Karpas-422 (cell line): Measurements from ENCODE around the gene CIROP. TPM values are rescaled to one million over a fixed set of nuclear protein-coding genes. Genes with fewer than 3 reads are reported as not detected.

Experiments used
- DNase-seq: peaks from one replicate; pipeline ENCODE4 v3.0.0-alpha.2; 2015
- H2AFZ ChIP-seq: fragments of 200-600 bp; sonication (generic); 2 replicates; pipeline ENCODE4 v1.6.1; 2014; ENCODE audit warnings: antibody characterized with exemption, low read length, mixed read lengths
- H3K27ac ChIP-seq: fragments of 200-600 bp; sonication (generic); 2 replicates; pipeline ENCODE4 v1.5.1; 2014; ENCODE audit warnings: mild to moderate bottlenecking, low read length, moderate library complexity
- H3K27me3 ChIP-seq: fragments of 200-600 bp; sonication (generic); 2 replicates; pipeline ENCODE4 v1.6.1; 2014; ENCODE audit warnings: low read length, mixed read lengths
- H3K36me3 ChIP-seq: fragments of 200-600 bp; sonication (generic); 2 replicates; pipeline ENCODE4 v1.6.1; 2014; ENCODE audit warnings: low read length, mixed read lengths; ENCODE audit not compliant: insufficient read depth
- H3K4me1 ChIP-seq: fragments of 200-600 bp; sonication (generic); 2 replicates; pipeline ENCODE4 v1.6.1; 2014; ENCODE audit warnings: mild to moderate bottlenecking, low read length, mixed read lengths
- H3K4me2 ChIP-seq: fragments of 200-600 bp; sonication (generic); 2 replicates; pipeline ENCODE4 v1.6.1; 2014; ENCODE audit warnings: low read length, low read depth, mild to moderate bottlenecking; ENCODE audit not compliant: poor library complexity, severe bottlenecking
- H3K4me3 ChIP-seq: fragments of 200-600 bp; sonication (generic); 2 replicates; pipeline ENCODE4 v1.5.1; 2014; ENCODE audit warnings: mild to moderate bottlenecking, antibody characterized with exemption, low read length, mixed read lengths
- H3K79me2 ChIP-seq: fragments of 200-600 bp; sonication (generic); 2 replicates; pipeline ENCODE4 v1.6.1; 2014; ENCODE audit warnings: mild to moderate bottlenecking, low read length, mixed read lengths
- H3K9ac ChIP-seq: fragments of 200-600 bp; sonication (generic); 2 replicates; pipeline ENCODE4 v1.6.0; 2014; ENCODE audit warnings: low read length
- H3K9me2 ChIP-seq: fragments of 200-600 bp; sonication (generic), shearing (Covaris generic); replicated peaks from 2 replicates; pipeline ENCODE4 v1.6.0; 2014; ENCODE audit warnings: mild to moderate bottlenecking, low read length, moderate library complexity; ENCODE audit not compliant: insufficient read depth
- H3K9me3 ChIP-seq: fragments of 300-700, 200-600 bp; sonication (generic); 2 replicates; pipeline ENCODE4 v1.6.1; 2014; ENCODE audit warnings: low read length, mixed read lengths
- H4K20me1 ChIP-seq: fragments of 200-600 bp; sonication (generic); 2 replicates; pipeline ENCODE4 v1.6.1; 2014; ENCODE audit warnings: mild to moderate bottlenecking, antibody characterized with exemption, low read length, low read depth; ENCODE audit not compliant: insufficient read depth
- total RNA-seq: library from RNA; depleted of rRNA; stranded (reverse); fragments of >200 nt; shearing (Covaris generic); gene quantifications from 2 replicates; pipeline ENCODE4 v1.2.3, GENCODE V29; 2014; ENCODE audit warnings: low replicate concordance

CIROP gene
- total RNA-seq, 1 experiment from 2014 or later: not detected

DNA sequence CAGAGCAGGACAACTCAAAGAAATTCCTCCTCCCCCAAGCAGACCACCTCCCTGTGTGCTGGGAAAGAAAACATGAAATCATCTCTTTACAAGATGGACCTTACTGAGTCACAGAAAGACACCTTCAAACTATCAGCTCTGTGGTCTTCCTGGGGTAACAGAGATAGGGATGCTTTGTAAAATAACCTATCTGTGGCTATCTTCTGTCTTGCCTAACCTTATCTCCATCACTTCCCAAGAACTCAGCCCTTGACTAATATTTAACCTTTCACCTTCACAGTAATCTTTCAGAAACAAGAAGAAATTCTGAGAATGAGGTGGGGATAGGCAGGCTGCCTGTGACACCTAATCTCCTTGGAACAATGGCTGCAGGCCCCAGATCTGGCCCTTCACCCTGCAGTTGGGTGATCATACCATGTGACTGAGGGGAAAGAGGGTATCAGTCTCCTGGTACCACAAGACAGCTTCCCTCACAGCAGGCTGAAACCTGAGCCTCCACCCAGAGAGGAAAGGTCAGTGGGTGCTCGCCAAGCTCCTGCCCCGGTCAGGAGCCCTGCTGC lies 41.6 kb upstream of the CIROP start:
- Histone ChIP-seq H2AFZ (no peak overlapping the region), H3K27me3 (no peaks in the 10 kb centered on the region), H3K9me2 (no peaks in the 10 kb centered on the region), H3K27ac (no peak overlapping the region), H3K4me1 (no peaks in the 10 kb centered on the region), H3K9ac (no peak overlapping the region), H4K20me1 (no peaks in the 10 kb centered on the region), H3K4me2 (no peak overlapping the region), H3K9me3 (no peaks in the 10 kb centered on the region), H3K79me2 (no peaks in the 10 kb centered on the region), H3K36me3 (no peaks in the 10 kb centered on the region), H3K4me3 (no peak overlapping the region)
- DNase-seq: no peak

DNA sequence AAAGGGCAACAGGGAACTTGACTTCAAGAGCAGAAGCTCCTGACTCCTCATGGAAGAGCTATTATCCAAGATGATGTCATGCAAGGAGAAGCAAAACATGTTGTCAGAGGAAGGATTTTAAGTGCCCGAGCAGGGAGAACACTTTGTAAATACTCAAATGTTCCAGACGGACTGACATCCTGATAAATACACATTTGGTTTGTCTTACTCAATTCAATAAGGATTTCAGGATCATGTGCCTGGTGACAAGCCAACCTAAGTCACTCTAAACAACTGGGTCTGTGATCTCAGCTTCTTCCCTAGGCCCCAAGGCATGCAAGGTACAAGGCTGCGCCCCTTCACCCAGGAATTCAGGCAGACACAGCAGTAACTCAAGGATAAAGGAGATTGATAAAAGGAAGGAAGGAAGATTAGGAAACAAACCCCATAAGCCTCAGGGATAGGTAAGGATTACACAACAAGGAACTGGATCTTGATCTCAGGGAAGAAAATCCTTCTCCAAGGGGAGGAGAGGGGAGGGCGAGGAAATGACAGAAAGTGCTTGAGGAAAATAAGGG lies 41.1 kb upstream of the CIROP start:
- Histone ChIP-seq H3K9ac (no peak overlapping the region), H3K4me2 (no peak overlapping the region), H2AFZ (no peak overlapping the region), H3K9me2 (no peaks in the 10 kb centered on the region), H4K20me1 (no peaks in the 10 kb centered on the region), H3K4me3 (no peak overlapping the region), H3K27ac (no peak overlapping the region), H3K9me3 (no peaks in the 10 kb centered on the region), H3K36me3 (no peaks in the 10 kb centered on the region), H3K27me3 (no peaks in the 10 kb centered on the region), H3K79me2 (no peaks in the 10 kb centered on the region), H3K4me1 (no peaks in the 10 kb centered on the region)
- DNase-seq: no peak

DNA sequence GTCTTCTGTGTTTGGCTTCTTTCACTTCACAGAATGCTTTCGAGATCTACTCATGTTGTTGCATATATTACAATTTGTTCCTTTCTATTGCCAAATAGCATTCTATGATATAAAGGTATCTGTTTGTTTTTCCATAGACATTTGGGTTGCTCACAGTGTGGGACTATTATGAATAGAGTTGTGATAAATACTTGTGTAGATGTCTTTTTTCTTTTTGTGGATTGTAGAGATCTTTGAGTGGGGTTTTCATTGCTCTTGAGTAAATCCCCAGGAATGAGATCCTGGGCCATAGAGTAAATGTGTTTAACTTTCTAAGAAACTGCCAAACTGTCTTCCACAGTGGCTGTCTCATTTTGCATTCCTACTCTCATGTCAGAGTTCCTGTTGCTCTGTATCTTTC lies 39.1 kb upstream of the CIROP start:
- Histone ChIP-seq H2AFZ (no peak overlapping the region), H3K4me3 (no peak overlapping the region), H3K9me3 (no peaks in the 10 kb centered on the region), H3K9ac (no peak overlapping the region), H3K36me3 (no peaks in the 10 kb centered on the region), H3K27ac (no peak overlapping the region), H4K20me1 (no peaks in the 10 kb centered on the region), H3K4me1 (no peaks in the 10 kb centered on the region), H3K4me2 (no peak overlapping the region), H3K27me3 (no peaks in the 10 kb centered on the region), H3K9me2 (no peaks in the 10 kb centered on the region), H3K79me2 (no peaks in the 10 kb centered on the region)
- no peak for DNase-seq

DNA sequence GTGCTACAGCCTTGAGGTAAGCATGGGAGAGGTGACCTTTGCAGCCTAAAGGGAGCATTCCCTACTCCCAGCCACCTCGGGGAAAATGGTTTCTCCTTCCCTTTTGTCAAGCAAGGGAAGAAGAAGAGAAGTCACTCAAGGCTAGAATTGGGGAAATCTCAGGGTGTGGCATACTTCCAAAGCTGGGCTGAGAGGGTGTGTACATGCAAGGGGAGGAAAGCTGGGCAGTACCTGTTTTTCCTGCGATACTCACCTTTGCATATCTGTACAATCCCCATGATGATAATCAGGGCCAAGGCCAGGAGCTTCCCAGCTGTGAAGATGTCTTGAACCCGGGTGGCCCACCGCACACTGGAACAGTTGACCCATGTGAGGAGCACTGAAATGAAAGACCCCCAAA lies 38.0 kb upstream of the CIROP start:
- Histone ChIP-seq H3K9me3 (no peaks in the 10 kb centered on the region), H3K9me2 (no peaks in the 10 kb centered on the region), H3K79me2 (no peaks in the 10 kb centered on the region), H3K27me3 (no peaks in the 10 kb centered on the region), H3K4me2 (no peak overlapping the region), H3K4me1 (no peaks in the 10 kb centered on the region), H3K4me3 (no peak overlapping the region), H3K36me3 (no peaks in the 10 kb centered on the region), H3K9ac (no peak overlapping the region), H4K20me1 (no peaks in the 10 kb centered on the region), H3K27ac (no peak overlapping the region), H2AFZ (no peak overlapping the region)
- DNase-seq: no peak

DNA sequence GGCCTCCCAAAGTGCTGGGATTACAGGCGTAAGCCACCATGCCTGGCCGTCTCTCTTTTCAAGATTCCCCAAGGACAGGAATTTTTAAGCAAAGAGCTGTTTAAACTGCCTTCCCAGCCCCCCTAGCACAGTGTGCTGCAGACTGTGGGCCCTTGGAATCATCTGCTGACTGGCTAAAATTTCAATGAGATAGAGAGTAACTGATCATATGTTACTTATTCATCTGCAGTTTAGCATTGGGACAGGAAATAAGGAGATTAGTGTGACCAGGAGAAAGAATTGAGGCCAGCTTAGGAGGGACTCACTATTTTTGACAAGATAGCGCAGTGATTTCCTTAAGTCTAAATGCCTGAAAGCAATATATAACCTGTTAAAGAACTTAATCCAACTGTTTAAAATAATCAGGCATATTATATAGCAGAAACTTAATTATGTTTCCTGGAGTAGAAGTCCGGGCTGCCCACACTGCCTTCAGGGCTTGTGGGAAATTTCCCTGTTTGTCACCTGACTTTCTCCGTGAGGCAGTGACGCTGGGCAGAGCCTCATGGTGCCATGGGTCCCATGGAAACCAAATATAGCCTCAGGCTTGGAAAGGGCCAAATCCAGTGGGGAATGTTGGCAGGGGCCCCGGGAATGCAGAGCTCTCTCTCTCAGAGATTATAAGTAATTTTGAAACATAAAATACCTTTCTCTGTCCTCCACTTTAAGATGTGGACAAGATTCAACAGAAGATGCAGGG lies 37.1 kb upstream of the CIROP start:
- Histone ChIP-seq H3K4me2 (no peak overlapping the region), H3K79me2 (no peaks in the 10 kb centered on the region)

DNA sequence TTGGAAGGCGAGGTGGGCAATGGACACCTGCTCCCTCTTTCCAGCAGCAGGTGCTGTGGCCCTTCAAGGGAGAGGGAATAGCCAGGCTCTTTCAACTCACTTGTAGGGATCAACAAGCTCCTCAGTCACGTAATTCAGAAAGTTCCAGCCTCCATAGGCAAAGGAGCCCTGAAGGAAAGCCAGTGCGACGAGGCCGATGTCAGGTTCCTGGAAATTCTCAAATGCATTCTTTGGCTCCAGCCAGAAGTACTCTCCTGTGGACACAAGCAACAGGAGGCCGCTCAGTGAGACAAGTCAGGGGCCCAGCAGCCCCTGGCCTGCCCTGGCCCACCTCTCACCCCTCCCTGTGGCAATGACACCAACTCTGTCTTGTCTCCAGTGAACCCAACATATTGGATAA lies 35.6 kb upstream of the CIROP start:
- Histone ChIP-seq H3K9me2 (no peaks in the 10 kb centered on the region), H3K79me2 (no peaks in the 10 kb centered on the region), H3K27me3 (no peaks in the 10 kb centered on the region), H4K20me1 (no peaks in the 10 kb centered on the region), H3K4me1 (no peaks in the 10 kb centered on the region), H3K4me3 (no peak overlapping the region), H3K27ac (no peak overlapping the region), H3K36me3 (no peaks in the 10 kb centered on the region), H3K9ac (no peak overlapping the region), H3K9me3 (no peaks in the 10 kb centered on the region), H2AFZ (no peak overlapping the region), H3K4me2 (no peak overlapping the region)
- DNase-seq: no peak

More for the DNA sequence above, 37.1 kb upstream of the CIROP start:
- DNase-seq: no peak
- no peak overlapping the region for H3K4me3 ChIP-seq
- H3K27ac ChIP-seq: no peak overlapping the region
- H3K4me1 ChIP-seq: no peaks in the 10 kb centered on the region
- H3K36me3 ChIP-seq: no peaks in the 10 kb centered on the region
- H3K9me2 ChIP-seq: no peaks in the 10 kb centered on the region
- H3K9me3 ChIP-seq: no peaks in the 10 kb centered on the region
- no peaks in the 10 kb centered on the region for H4K20me1 ChIP-seq
- no peaks in the 10 kb centered on the region for H3K27me3 ChIP-seq
- no peak overlapping the region for H3K9ac ChIP-seq
- H2AFZ ChIP-seq: no peak overlapping the region

DNA sequence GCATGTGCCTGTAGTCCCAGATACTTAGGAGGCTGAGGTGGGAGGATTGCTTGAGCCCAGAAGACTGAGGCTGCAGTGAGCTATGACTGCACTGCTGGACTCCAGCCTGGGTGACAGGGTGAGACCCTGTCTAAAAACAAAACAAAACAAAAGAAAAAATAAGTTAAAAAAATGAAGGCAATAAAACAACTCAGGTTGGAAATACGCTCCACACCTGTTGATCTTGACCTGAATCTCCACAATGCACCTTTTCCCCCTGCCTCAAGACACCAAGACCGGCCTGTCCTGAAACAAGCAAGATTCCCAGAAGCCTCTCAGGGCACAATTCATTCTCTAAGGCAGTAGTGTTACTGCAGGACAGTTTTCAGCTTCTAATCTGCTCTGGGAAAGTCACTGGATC lies 35.1 kb upstream of the CIROP start:
- Histone ChIP-seq H3K9me2 (no peaks in the 10 kb centered on the region), H3K27me3 (no peaks in the 10 kb centered on the region)

DNA sequence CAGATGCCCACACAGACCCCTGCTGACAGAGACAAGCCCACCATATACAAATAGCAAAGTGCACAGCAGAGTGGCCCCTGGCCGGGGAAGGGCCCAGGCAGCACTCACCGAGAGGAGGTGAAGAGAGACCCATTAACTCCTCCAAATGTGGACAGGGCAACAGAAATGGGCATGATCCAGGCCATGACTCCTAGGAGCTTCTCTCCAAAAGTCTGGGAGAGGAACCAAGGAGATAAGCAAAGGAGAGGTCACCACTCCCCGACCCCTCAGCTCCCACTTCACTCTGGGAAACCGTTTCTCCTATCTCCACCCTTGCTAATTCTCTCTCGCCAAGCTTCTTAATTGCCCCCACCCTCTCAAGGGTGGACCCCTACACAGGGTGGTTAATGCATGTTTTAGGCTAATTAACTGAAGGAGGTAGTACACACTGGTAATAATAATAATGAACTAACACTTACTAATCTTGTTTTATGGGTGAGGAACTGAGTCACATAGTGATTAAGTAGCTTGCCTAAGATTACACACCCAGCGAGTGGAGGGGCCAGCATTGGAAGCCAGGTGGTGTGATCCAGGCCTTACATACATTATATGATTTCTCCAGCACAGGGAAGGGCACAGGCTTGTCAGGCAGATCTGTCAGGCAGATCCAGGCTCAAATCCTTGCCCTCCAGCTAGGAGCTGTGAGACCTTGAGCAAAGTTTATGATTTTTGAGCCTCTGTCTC lies 33.2 kb upstream of the CIROP start:
- no peaks in the 10 kb centered on the region for H3K27me3 ChIP-seq
- H3K4me1 ChIP-seq: no peaks in the 10 kb centered on the region
- H3K27ac ChIP-seq: no peak overlapping the region
- H3K4me3 ChIP-seq: no peak overlapping the region
- no peak overlapping the region for H3K9ac ChIP-seq
- no peak for DNase-seq
- no peaks in the 10 kb centered on the region for H4K20me1 ChIP-seq
- no peaks in the 10 kb centered on the region for H3K79me2 ChIP-seq
- no peak overlapping the region for H2AFZ ChIP-seq
- H3K9me2 ChIP-seq: no peaks in the 10 kb centered on the region
- H3K4me2 ChIP-seq: no peak overlapping the region
- H3K9me3 ChIP-seq: no peaks in the 10 kb centered on the region
- no peaks in the 10 kb centered on the region for H3K36me3 ChIP-seq

More for the DNA sequence above, 35.1 kb upstream of the CIROP start:
- no peak overlapping the region for H3K4me2 ChIP-seq
- H3K79me2 ChIP-seq: no peaks in the 10 kb centered on the region
- no peak overlapping the region for H3K27ac ChIP-seq
- DNase-seq: no peak
- H4K20me1 ChIP-seq: no peaks in the 10 kb centered on the region
- no peaks in the 10 kb centered on the region for H3K9me3 ChIP-seq
- no peak overlapping the region for H3K9ac ChIP-seq
- no peak overlapping the region for H3K4me3 ChIP-seq
- no peaks in the 10 kb centered on the region for H3K4me1 ChIP-seq
- H3K36me3 ChIP-seq: no peaks in the 10 kb centered on the region
- no peak overlapping the region for H2AFZ ChIP-seq
